ENCODE results near the gene EVA1B. TPM values are rescaled to one million over a fixed set of nuclear protein-coding genes. Genes with fewer than 3 reads are reported as not detected.

EVA1B gene
- total and polyA plus RNA-seq, 2 donors (not counting 3 experiments of a cell fraction or from before 2014, with no cell fraction given): 64.7 to 132 TPM

DNA sequence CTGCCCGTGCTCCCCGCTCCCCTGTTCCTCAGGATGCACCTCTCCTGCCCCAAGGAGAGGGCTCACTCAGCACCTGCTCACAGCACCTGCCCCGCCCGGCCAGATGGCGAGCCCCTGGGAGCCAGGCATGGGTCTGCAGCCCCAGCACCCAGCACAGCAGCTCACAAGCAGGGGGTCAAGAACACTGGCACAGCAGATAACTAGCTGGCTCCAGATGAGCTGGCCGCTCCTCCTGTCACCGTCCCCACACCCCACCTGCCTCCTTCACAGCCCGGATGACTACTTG, 20.9 kb upstream of the EVA1B start:
- H3K36me3 ChIP-seq (ENCODE audit: control insufficient read depth in 2 of 2, extremely low read depth in 1 of 2, insufficient read depth in 2 of 2, low read length in 2 of 2): peaks cover 2 to 25% of the 10 kb centered on the region in 2 experiments
- H3K4me2 ChIP-seq (ENCODE audit: insufficient read depth, low read length): no peak overlapping the region
- H3K27me3 ChIP-seq (ENCODE audit: control insufficient read depth in 2 of 2, insufficient read depth in 2 of 2, low read length in 2 of 2): no peaks in the 10 kb centered on the region
- CTCF ChIA-PET: interaction anchor here (1.2 to 6.8 kb wide), 3 partner anchors 19 to 44 kb away, joined by 3 to 152 read pairs (median 55); no protein-coding TSS in a partner anchor
- no peak overlapping the region for H3K9ac ChIP-seq (replicated peaks; ENCODE audit: extremely low read depth, insufficient read depth, low read length)
- H2AFZ ChIP-seq (ENCODE audit: low read depth, low read length): no peak overlapping the region
- no peaks in the 10 kb centered on the region for H3K9me1 ChIP-seq (replicated peaks; ENCODE audit: control insufficient read depth, extremely low read depth, insufficient read depth, low read length)
- no peaks in the 10 kb centered on the region for H4K20me1 ChIP-seq (replicated peaks; ENCODE audit: control insufficient read depth, extremely low read depth, insufficient read depth, low read length)
- FAIRE-seq (no peak), DNase-seq (ENCODE audit: low read depth, low spot score) (no peak)
- intact Hi-C loops (cut with micrococcal nuclease): no loop called here
- POLR2A ChIA-PET: interaction anchor here (1.1 kb wide), 1 partner anchor 23 kb away, joined by 4 read pairs; no protein-coding TSS in a partner anchor
- H3K79me2 ChIP-seq (ENCODE audit: control insufficient read depth, insufficient read depth, low read length): no peaks in the 10 kb centered on the region
- BruUV-seq (replicated peaks): no TSS peak
- dilution Hi-C loops (cut with MboI; ENCODE audit: extremely low pct_ligation_motif_present, low sequenced_read_pairs): no loop called here
- TF ChIP-seq, protein P1, sequence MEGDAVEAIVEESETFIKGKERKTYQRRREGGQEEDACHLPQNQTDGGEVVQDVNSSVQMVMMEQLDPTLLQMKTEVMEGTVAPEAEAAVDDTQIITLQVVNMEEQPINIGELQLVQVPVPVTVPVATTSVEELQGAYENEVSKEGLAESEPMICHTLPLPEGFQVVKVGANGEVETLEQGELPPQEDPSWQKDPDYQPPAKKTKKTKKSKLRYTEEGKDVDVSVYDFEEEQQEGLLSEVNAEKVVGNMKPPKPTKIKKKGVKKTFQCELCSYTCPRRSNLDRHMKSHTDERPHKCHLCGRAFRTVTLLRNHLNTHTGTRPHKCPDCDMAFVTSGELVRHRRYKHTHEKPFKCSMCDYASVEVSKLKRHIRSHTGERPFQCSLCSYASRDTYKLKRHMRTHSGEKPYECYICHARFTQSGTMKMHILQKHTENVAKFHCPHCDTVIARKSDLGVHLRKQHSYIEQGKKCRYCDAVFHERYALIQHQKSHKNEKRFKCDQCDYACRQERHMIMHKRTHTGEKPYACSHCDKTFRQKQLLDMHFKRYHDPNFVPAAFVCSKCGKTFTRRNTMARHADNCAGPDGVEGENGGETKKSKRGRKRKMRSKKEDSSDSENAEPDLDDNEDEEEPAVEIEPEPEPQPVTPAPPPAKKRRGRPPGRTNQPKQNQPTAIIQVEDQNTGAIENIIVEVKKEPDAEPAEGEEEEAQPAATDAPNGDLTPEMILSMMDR (IDR thresholded peaks at IDR 0.05; ENCODE audit: extremely low read depth in 1 of 2, insufficient read depth in 1 of 2, low read depth in 1 of 2, low read length in 2 of 2): no peak
- TF ChIP-seq FOS (IDR thresholded peaks at IDR 0.05; ENCODE audit: borderline replicate concordance, insufficient read depth, low read length): no peak
- no peak for TF ChIP-seq POLR2A (IDR thresholded peaks at IDR 0.05; ENCODE audit: low read depth, low read length)
- no peak for TF ChIP-seq JUN (IDR thresholded peaks at IDR 0.05; ENCODE audit: borderline replicate concordance, insufficient read depth, insufficient read length, low read depth)
- TF ChIP-seq MAX (IDR thresholded peaks at IDR 0.05; ENCODE audit: insufficient read depth, insufficient read length): no peak
- TF ChIP-seq EZH2 (IDR thresholded peaks at IDR 0.05; ENCODE audit: borderline replicate concordance, low read depth, low read length, severe bottlenecking): no peak
- TF ChIP-seq MYC (IDR thresholded peaks at IDR 0.05; ENCODE audit: low read depth, low read length): no peak
- no peak for TF ChIP-seq POLR2AphosphoS5 (IDR thresholded peaks at IDR 0.05; ENCODE audit: insufficient read depth, low read depth, low read length)
- TF ChIP-seq GATA2 (IDR thresholded peaks at IDR 0.05; ENCODE audit: insufficient read depth, insufficient read length, low read depth, low read length): no peak
- no peak overlapping the region for H3K4me3 ChIP-seq (replicated peaks in 1 of 3; ENCODE audit: insufficient read depth in 1 of 3, low read depth in 1 of 3, low read length in 3 of 3)
- peaks cover 28% of the 10 kb centered on the region for H3K4me1 ChIP-seq (ENCODE audit: control insufficient read depth, extremely low read depth, insufficient read depth, low read length)
- H3K9me3 ChIP-seq (replicated peaks; ENCODE audit: control insufficient read depth, insufficient read depth, low read length): no peaks in the 10 kb centered on the region
- H3K27ac ChIP-seq (ENCODE audit: insufficient read depth, low read depth, low read length): no peak overlapping the region

Data from endothelial cell of umbilical vein (primary cell).